Ovary (tissue), 3 donors: Measurements from ENCODE around the gene PAX9.

Experiments used
- EP300 ChIP-seq: sonication (generic); formaldehyde crosslinking; IDR thresholded peaks from one replicate; pipeline ENCODE4 v1.6.1; 2017; ENCODE audit warnings: antibody characterized with exemption
- POLR2A ChIP-seq: fragments of 450-650 bp; IDR thresholded peaks from one replicate; pipeline ENCODE4 v1.6.1; 2017; ENCODE audit warnings: antibody characterized with exemption, mild to moderate bottlenecking, moderate library complexity
- TF ChIP-seq, protein P1 (sequence below), 3 donors: fragments of 450-650 bp in 2 of 3; fragments of 200-600 bp in 1 of 3; IDR thresholded peaks; one replicate each; pipeline versions ENCODE4 v1.5.1 to v1.8.0; 2016 to 2022; ENCODE audit warnings: antibody characterized with exemption in 3 of 3, mild to moderate bottlenecking in 1 of 3
- donor health status: DM: no; HTN: no; CAD: no.

DNA sequence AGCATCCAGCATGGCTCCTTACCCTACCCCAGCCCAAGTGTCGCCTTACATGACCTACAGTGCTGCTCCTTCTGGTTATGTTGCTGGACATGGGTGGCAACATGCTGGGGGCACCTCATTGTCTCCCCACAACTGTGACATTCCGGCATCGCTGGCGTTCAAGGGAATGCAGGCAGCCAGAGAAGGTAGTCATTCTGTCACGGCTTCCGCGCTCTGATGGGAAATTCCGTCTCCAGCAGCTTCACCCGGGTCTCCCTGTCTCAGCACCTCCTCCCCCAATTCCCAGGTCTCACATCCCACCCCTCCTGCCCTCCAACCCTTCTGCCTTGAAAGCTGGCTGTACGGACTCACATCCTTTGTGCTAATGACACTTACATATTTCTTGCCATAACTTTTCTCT, 14.6 kb downstream of the PAX9 start:
- TF ChIP-seq, protein P1, sequence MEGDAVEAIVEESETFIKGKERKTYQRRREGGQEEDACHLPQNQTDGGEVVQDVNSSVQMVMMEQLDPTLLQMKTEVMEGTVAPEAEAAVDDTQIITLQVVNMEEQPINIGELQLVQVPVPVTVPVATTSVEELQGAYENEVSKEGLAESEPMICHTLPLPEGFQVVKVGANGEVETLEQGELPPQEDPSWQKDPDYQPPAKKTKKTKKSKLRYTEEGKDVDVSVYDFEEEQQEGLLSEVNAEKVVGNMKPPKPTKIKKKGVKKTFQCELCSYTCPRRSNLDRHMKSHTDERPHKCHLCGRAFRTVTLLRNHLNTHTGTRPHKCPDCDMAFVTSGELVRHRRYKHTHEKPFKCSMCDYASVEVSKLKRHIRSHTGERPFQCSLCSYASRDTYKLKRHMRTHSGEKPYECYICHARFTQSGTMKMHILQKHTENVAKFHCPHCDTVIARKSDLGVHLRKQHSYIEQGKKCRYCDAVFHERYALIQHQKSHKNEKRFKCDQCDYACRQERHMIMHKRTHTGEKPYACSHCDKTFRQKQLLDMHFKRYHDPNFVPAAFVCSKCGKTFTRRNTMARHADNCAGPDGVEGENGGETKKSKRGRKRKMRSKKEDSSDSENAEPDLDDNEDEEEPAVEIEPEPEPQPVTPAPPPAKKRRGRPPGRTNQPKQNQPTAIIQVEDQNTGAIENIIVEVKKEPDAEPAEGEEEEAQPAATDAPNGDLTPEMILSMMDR (IDR thresholded peaks at IDR 0.05): no peak
- no peak for TF ChIP-seq EP300
- no peak for TF ChIP-seq POLR2A
